Smooth muscle cell (in vitro differentiated cells): Measurements from ENCODE around the gene USP7. TPM values are rescaled to one million over a fixed set of nuclear protein-coding genes. Genes with fewer than 3 reads are reported as not detected.
"Not testable (repeated sequence)": the region's sequence is repeated elsewhere in the genome, so short reads cannot be mapped to it uniquely, and the experiment has no call there.

Source experiments
- DNase-seq: peaks from one replicate; lab custom pipeline; 2025; ENCODE audit not compliant: unreplicated experiment; lab: John Stamatoyannopoulos, UW
- H2AFZ ChIP-seq: fragments of 200-600 bp; sonication (generic); 2 replicates; pipeline ENCODE4 v1.6.0; 2016; ENCODE audit warnings: antibody characterized with exemption, low read depth, mild to moderate bottlenecking
- H3F3A ChIP-seq: fragments of 200-600 bp; sonication (generic); 2 replicates; pipeline ENCODE4 v1.6.0; 2017; ENCODE audit warnings: antibody characterized with exemption, low read depth
- H3K27ac ChIP-seq: fragments of 200-600 bp; sonication (generic); 2 replicates; pipeline ENCODE4 v1.5.1; 2016; ENCODE audit warnings: low read depth, mild to moderate bottlenecking
- H3K27me3 ChIP-seq: fragments of 200-600 bp; sonication (generic); 2 replicates; pipeline ENCODE4 v1.6.1; 2016; ENCODE audit warnings: low read depth, mild to moderate bottlenecking
- H3K36me3 ChIP-seq: fragments of 200-600 bp; sonication (generic); 2 replicates; pipeline ENCODE4 v1.5.1; 2016; ENCODE audit warnings: low read depth
- H3K4me1 ChIP-seq: fragments of 200-600 bp; sonication (generic); 2 replicates; pipeline ENCODE4 v1.5.1; 2016; ENCODE audit warnings: low read depth
- H3K4me2 ChIP-seq: fragments of 200-600 bp; sonication (generic); 2 replicates; pipeline ENCODE4 v1.6.0; 2016; ENCODE audit warnings: mild to moderate bottlenecking
- H3K4me3 ChIP-seq: fragments of 200-600 bp; sonication (generic); 2 replicates; pipeline ENCODE4 v1.5.1; 2016; ENCODE audit warnings: mild to moderate bottlenecking
- H3K79me2 ChIP-seq: fragments of 200-600 bp; sonication (generic); 2 replicates; pipeline ENCODE4 v1.6.0; 2016; ENCODE audit warnings: low read depth, mild to moderate bottlenecking
- H3K9ac ChIP-seq: fragments of 200-600 bp; sonication (generic); 2 replicates; pipeline ENCODE4 v1.6.0; 2016; ENCODE audit warnings: low read depth
- H3K9me3 ChIP-seq: fragments of 200-600 bp; sonication (generic); replicated peaks from 2 replicates; pipeline ENCODE4 v1.5.1; 2016; ENCODE audit warnings: low read depth
- H4K20me1 ChIP-seq: fragments of 200-600 bp; sonication (generic); 2 replicates; pipeline ENCODE4 v1.6.0; 2016; ENCODE audit warnings: low read depth
- WGBS: methylation state at CpG from one replicate; pipeline ENCODE4 v1.1.7; 2016; ENCODE audit warnings: low lambda C conversion rate; 5-methylcytosine and 5-hydroxymethylcytosine counted together
- polyA plus RNA-seq: library from polyadenylated mRNA; unstranded; fragments of >200 nt; fragmentation: Nextera tagmentation; extraction: Ambion mirVana; gene quantifications from 2 replicates; pipeline ENCODE4 v1.2.1, GENCODE V29; 2016
- total RNA-seq: library from RNA; depleted of rRNA; stranded (reverse); fragments of >200 nt; gene quantifications from 2 replicates; pipeline ENCODE4 v1.2.3, GENCODE V29; 2014
- TF ChIP-seq, protein P1 (sequence below): fragments of 200-600 bp; sonication (generic); IDR thresholded peaks from 2 replicates; pipeline ENCODE4 v1.5.1; 2017; ENCODE audit warnings: borderline replicate concordance, mild to moderate bottlenecking, antibody characterized with exemption; ENCODE audit not compliant: insufficient read depth, poor library complexity, severe bottlenecking

Gene USP7
- total and polyA plus RNA-seq, 2 experiments from 2014 or later, result 50.7 to 52.1 TPM

DNA sequence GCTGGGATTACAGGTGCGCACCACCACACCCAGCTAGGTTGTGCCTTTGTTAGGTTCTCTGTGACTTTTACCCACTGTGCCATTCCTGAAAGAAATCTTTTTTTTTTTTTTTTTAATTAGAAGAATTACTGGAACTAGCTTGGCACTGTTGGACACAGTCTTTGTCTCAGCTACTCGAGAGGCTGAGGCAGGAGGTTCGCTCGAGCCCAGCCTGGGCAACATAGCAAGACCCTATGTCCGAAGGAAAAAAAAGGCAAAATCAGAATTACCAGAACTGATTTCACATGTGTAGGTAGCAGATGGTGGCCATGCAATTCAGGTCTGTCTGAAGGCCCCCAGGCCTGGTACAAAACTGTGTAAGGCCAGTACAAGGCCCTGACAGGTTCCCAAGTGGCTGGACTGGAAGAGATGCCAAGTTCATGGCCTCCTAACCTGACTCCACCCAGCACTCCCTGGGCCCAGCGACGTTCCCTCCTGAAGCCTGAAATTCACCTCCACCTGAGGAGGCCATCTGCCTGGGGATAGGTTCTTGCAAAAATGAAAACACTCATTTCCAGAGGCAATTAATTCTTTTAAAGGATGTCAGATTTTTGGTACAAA, 117.9 kb downstream of the USP7 start:
- H4K20me1 ChIP-seq, result peaks cover 83% of the 10 kb centered on the region
- no peak overlapping the region for H2AFZ ChIP-seq
- TF ChIP-seq, protein P1, sequence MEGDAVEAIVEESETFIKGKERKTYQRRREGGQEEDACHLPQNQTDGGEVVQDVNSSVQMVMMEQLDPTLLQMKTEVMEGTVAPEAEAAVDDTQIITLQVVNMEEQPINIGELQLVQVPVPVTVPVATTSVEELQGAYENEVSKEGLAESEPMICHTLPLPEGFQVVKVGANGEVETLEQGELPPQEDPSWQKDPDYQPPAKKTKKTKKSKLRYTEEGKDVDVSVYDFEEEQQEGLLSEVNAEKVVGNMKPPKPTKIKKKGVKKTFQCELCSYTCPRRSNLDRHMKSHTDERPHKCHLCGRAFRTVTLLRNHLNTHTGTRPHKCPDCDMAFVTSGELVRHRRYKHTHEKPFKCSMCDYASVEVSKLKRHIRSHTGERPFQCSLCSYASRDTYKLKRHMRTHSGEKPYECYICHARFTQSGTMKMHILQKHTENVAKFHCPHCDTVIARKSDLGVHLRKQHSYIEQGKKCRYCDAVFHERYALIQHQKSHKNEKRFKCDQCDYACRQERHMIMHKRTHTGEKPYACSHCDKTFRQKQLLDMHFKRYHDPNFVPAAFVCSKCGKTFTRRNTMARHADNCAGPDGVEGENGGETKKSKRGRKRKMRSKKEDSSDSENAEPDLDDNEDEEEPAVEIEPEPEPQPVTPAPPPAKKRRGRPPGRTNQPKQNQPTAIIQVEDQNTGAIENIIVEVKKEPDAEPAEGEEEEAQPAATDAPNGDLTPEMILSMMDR, result no peak
- 97% methylated on average over 7 of the region's 7 CpGs for WGBS
- H3K4me3 ChIP-seq, result no peak overlapping the region
- no peak overlapping the region for H3K9ac ChIP-seq
- no peaks in the 10 kb centered on the region for H3K9me3 ChIP-seq
- H3K4me1 ChIP-seq, result no peaks in the 10 kb centered on the region
- no peak overlapping the region for H3K4me2 ChIP-seq
- H3K36me3 ChIP-seq, result no peaks in the 10 kb centered on the region
- H3K27me3 ChIP-seq, result no peaks in the 10 kb centered on the region
- no peak for DNase-seq
- H3K79me2 ChIP-seq, result peaks cover 22% of the 10 kb centered on the region
- peaks cover 8% of the 10 kb centered on the region for H3F3A ChIP-seq
- H3K27ac ChIP-seq, result no peak overlapping the region

DNA sequence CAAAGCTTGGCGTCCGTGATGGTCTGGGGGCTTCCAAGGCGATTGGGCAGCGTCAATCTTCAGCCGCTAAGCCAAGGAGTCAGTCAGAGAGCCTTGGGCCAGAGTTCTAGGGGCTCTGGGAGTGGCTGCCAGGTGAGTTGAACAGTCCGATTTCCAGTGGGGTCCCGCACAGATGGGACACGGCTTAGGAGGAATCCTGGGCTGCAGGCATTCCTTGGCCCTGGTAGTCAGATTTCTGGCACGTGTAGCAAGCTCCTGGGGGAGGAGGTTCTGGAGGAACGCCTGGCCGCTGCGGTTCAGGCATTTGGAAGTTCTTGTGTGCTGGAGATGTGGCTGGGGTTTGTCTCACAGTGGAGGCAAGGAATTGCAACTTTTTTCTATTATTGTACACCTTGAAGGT, 120.4 kb downstream of the USP7 start:
- H3K79me2 ChIP-seq, result peaks cover 32% of the 10 kb centered on the region
- not testable (repeated sequence) for H3K27me3 ChIP-seq, H3K27ac ChIP-seq, H3K4me3 ChIP-seq, DNase-seq, H3K4me2 ChIP-seq, H3K4me1 ChIP-seq, H2AFZ ChIP-seq, H3F3A ChIP-seq, H3K36me3 ChIP-seq, H3K9me3 ChIP-seq, H3K9ac ChIP-seq
- H4K20me1 ChIP-seq, result peaks cover 80% of the 10 kb centered on the region
- WGBS, result 96% methylated on average over 8 of the region's 12 CpGs

Other genes starting within 250 kb of the USP7 start
- 1.1 and 1.3 TPM in 2 replicates for gene TMEM186, start 166.3 kb downstream of the USP7 start, total RNA-seq
- 9.7 and 10.6 TPM in 2 replicates for gene TMEM186, start 166.3 kb downstream of the USP7 start, polyA plus RNA-seq
- gene PMM2, start 166.1 kb downstream of the USP7 start, total RNA-seq, result 31.4 and 47.5 TPM in 2 replicates
- 33.5 and 40.6 TPM in 2 replicates for gene PMM2, start 166.1 kb downstream of the USP7 start, polyA plus RNA-seq
- 62.6 and 74.1 TPM in 2 replicates for gene CARHSP1, start 94.9 kb downstream of the USP7 start, total RNA-seq
- 94.0 and 118 TPM in 2 replicates for gene CARHSP1, start 94.9 kb downstream of the USP7 start, polyA plus RNA-seq
- not detected in 2 replicates for gene LITAFD, start 81.6 kb downstream of the USP7 start, total RNA-seq
- gene LITAFD, start 81.6 kb downstream of the USP7 start, polyA plus RNA-seq, result 0.37 TPM in 1 of 2 replicates, not detected in the other
- gene HAPSTR1, start 127.7 kb upstream of the USP7 start, total RNA-seq, result 77.5 and 86.7 TPM in 2 replicates
- gene HAPSTR1, start 127.7 kb upstream of the USP7 start, polyA plus RNA-seq, result 26.7 and 29.1 TPM in 2 replicates